ENCODE data around the gene ZNF583. TPM values are rescaled to one million over a fixed set of nuclear protein-coding genes. Genes with fewer than 3 reads are reported as not detected.
A peak's percentile ranks its signal among the peaks of the same experiment; 100 is the strongest.

ZNF583 gene
- total and polyA plus RNA-seq, 2 donors (not counting 1 experiment from before 2014, with no cell fraction given) = 1.5 to 11.7 TPM

DNA sequence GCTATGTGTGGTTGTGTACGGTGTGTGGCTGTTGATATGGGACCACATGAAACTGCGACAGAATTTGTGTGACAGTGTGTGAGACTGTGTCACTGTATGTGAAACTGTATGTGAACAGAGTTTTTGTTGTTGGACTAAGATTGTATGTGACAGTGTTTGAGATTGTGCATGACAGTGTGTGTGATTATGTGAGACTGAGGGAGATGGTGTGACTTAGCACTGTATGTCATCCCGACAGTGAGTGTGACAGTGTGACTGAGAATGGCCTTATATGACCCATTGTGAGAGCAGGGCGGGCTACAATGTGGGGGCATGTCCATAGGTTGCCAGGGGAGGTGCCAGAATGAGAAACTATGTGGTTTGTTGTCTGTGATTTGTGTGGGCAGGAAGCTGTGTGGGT, 930 bp downstream of the ZNF583 start:
- Mint-ChIP-seq H3K27ac (peak overlapping the region; percentile 92), H3K4me3 (peak overlapping the region; percentile 92), H3K27me3 (no peaks in the 10 kb centered on the region), H3K9me3 (ENCODE audit: insufficient read depth) (peaks cover 30% of the 10 kb centered on the region), H3K4me1 (peaks cover 24% of the 10 kb centered on the region)
- Histone ChIP-seq H3K79me2 (ENCODE audit: control insufficient read depth, insufficient read depth, low read length) (peaks cover 31% of the 10 kb centered on the region), H3K9me3 (ENCODE audit: control extremely low read depth in 1 of 3, control insufficient read depth in 2 of 3, insufficient read depth in 1 of 3, low read length in 2 of 3) (peaks cover 20 to 34% (median 24%) of the 10 kb centered on the region in 3 donors), H3K4me3 (ENCODE audit: control extremely low read depth in 1 of 5, extremely low read depth in 1 of 5, insufficient read depth in 1 of 5, low read depth in 2 of 5, low read length in 4 of 5) (peak overlapping the region in 3 of 5 experiments; percentile 81 to 97 (median 84)), H3K36me3 (replicated peaks in 1 of 2; ENCODE audit: control extremely low read depth in 1 of 2, control insufficient read depth in 1 of 2, extremely low read depth in 1 of 2, insufficient read depth in 2 of 2, low read length in 1 of 2) (peaks cover 13 to 32% of the 10 kb centered on the region in 2 experiments), H3K4me2 (replicated peaks; ENCODE audit: low read depth, low read length, poor library complexity, severe bottlenecking) (peak overlapping the region; percentile 81), H3K27ac (ENCODE audit: low read length in 2 of 2) (no peak overlapping the region), H4K20me1 (ENCODE audit: control insufficient read depth, insufficient read depth, low read length, poor library complexity, severe bottlenecking) (no peaks in the 10 kb centered on the region), H3K27me3 (replicated peaks in 1 of 4; ENCODE audit: control extremely low read depth in 1 of 4, control insufficient read depth in 3 of 4, insufficient read depth in 4 of 4, low read length in 3 of 4) (no peaks in the 10 kb centered on the region), H3K9ac (ENCODE audit: low read length) (no peak overlapping the region), H3K4me1 (ENCODE audit: control insufficient read depth in 2 of 2, insufficient read depth in 2 of 2, low read length in 2 of 2) (peaks cover 14 to 19% of the 10 kb centered on the region in 2 donors), H2AFZ (ENCODE audit: insufficient read depth, low read depth, low read length, poor library complexity, severe bottlenecking) (no peak overlapping the region)
- ATAC-seq (ENCODE audit: low read depth) = no peak
- ChIA-PET CTCF (no interaction called here), POLR2A (interaction anchor here (1.6 to 1.8 kb wide), 2 partner anchors 11 to 90 kb away, joined by 6 read pairs; partner anchors contain the start of genes ZNF582 and ZSCAN5A)
- intact Hi-C loops (cut with micrococcal nuclease) = loop anchor here (2.0 kb wide), 1 partner anchor 72 kb away; the partner anchor contains the start of gene ZNF667
- WGBS (ENCODE audit: insufficient coverage) = 93% methylated on average over 4 of the region's 4 CpGs
- no peak for DNase-seq
- TF ChIP-seq EZH2 (IDR thresholded peaks at IDR 0.05; ENCODE audit: borderline replicate concordance, insufficient read depth, low read depth, low read length, poor library complexity, severe bottlenecking) = no peak
- TF ChIP-seq, protein P1, sequence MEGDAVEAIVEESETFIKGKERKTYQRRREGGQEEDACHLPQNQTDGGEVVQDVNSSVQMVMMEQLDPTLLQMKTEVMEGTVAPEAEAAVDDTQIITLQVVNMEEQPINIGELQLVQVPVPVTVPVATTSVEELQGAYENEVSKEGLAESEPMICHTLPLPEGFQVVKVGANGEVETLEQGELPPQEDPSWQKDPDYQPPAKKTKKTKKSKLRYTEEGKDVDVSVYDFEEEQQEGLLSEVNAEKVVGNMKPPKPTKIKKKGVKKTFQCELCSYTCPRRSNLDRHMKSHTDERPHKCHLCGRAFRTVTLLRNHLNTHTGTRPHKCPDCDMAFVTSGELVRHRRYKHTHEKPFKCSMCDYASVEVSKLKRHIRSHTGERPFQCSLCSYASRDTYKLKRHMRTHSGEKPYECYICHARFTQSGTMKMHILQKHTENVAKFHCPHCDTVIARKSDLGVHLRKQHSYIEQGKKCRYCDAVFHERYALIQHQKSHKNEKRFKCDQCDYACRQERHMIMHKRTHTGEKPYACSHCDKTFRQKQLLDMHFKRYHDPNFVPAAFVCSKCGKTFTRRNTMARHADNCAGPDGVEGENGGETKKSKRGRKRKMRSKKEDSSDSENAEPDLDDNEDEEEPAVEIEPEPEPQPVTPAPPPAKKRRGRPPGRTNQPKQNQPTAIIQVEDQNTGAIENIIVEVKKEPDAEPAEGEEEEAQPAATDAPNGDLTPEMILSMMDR (IDR thresholded peaks at IDR 0.05) = no peak

DNA sequence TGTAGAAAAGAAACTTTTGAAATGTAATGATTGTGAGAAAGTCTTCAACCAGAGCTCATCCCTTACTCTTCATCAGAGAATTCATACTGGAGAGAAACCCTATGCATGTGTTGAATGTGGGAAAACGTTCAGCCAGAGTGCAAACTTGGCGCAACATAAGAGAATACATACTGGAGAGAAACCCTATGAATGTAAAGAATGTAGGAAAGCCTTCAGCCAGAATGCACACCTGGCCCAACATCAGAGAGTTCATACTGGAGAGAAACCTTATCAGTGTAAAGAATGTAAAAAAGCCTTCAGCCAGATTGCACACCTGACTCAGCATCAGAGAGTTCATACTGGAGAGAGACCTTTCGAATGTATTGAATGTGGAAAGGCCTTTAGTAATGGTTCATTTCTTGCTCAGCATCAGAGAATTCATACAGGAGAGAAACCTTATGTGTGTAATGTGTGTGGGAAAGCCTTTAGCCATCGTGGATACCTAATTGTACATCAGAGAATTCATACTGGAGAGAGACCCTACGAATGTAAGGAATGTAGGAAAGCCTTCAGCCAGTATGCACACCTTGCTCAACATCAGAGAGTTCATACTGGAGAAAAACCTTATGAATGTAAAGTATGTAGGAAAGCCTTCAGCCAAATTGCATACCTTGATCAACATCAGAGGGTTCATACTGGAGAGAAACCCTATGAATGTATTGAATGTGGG, 19.3 kb downstream of the ZNF583 start:
- Histone ChIP-seq H3K4me2 (replicated peaks; ENCODE audit: low read depth, low read length, poor library complexity, severe bottlenecking) (no peak overlapping the region), H3K4me3 (ENCODE audit: control extremely low read depth in 1 of 5, extremely low read depth in 1 of 5, insufficient read depth in 1 of 5, low read depth in 2 of 5, low read length in 4 of 5) (no peak overlapping the region)

More for the DNA sequence above, 19.3 kb downstream of the ZNF583 start:
- ChIA-PET POLR2A (no interaction called here), CTCF (interaction anchor here (1.2 kb wide), 1 partner anchor 9 kb away, joined by 3 read pairs; no protein-coding TSS in a partner anchor)
- H4K20me1 ChIP-seq (ENCODE audit: control insufficient read depth, insufficient read depth, low read length, poor library complexity, severe bottlenecking) = no peaks in the 10 kb centered on the region
- no peak overlapping the region for H3K27ac Mint-ChIP-seq
- H3K4me3 Mint-ChIP-seq = no peak overlapping the region
- H3K4me1 ChIP-seq (ENCODE audit: control insufficient read depth in 2 of 2, insufficient read depth in 2 of 2, low read length in 2 of 2) = no peaks in the 10 kb centered on the region
- ATAC-seq (ENCODE audit: low read depth) (no peak), DNase-seq (no peak)
- H3K27me3 Mint-ChIP-seq = no peaks in the 10 kb centered on the region
- 80% methylated on average over 1 of the region's 5 CpGs for WGBS (ENCODE audit: insufficient coverage)
- intact Hi-C loops (cut with micrococcal nuclease) = no loop called here
- no peak overlapping the region for H2AFZ ChIP-seq (ENCODE audit: insufficient read depth, low read depth, low read length, poor library complexity, severe bottlenecking)
- no peaks in the 10 kb centered on the region for H3K27me3 ChIP-seq (replicated peaks in 1 of 4; ENCODE audit: control extremely low read depth in 1 of 4, control insufficient read depth in 3 of 4, insufficient read depth in 4 of 4, low read length in 3 of 4)
- H3K4me1 Mint-ChIP-seq = no peaks in the 10 kb centered on the region
- H3K79me2 ChIP-seq (ENCODE audit: control insufficient read depth, insufficient read depth, low read length) = no peaks in the 10 kb centered on the region
- H3K9ac ChIP-seq (ENCODE audit: low read length) = no peak overlapping the region
- peaks cover 20% of the 10 kb centered on the region for H3K9me3 Mint-ChIP-seq (ENCODE audit: insufficient read depth)
- TF ChIP-seq, protein P1 (IDR thresholded peaks at IDR 0.05) = no peak
- no peak for TF ChIP-seq EZH2 (IDR thresholded peaks at IDR 0.05; ENCODE audit: borderline replicate concordance, insufficient read depth, low read depth, low read length, poor library complexity, severe bottlenecking)
- H3K36me3 ChIP-seq (replicated peaks in 1 of 2; ENCODE audit: control extremely low read depth in 1 of 2, control insufficient read depth in 1 of 2, extremely low read depth in 1 of 2, insufficient read depth in 2 of 2, low read length in 1 of 2) = peaks cover 17 to 20% of the 10 kb centered on the region in 2 experiments
- H3K27ac ChIP-seq (ENCODE audit: low read length in 2 of 2) = no peak overlapping the region
- peaks cover 40 to 94% (median 53%) of the 10 kb centered on the region in 3 donors for H3K9me3 ChIP-seq (ENCODE audit: control extremely low read depth in 1 of 3, control insufficient read depth in 2 of 3, insufficient read depth in 1 of 3, low read length in 2 of 3)

Data from B cell (primary cell).